ENCODE measurements around the gene TTLL11. TPM values are rescaled to one million over a fixed set of nuclear protein-coding genes. Genes with fewer than 3 reads are reported as not detected.

Gene TTLL11
- total and polyA plus RNA-seq, 4 donors = 3.6 to 7.8 (median 5.9) TPM

DNA sequence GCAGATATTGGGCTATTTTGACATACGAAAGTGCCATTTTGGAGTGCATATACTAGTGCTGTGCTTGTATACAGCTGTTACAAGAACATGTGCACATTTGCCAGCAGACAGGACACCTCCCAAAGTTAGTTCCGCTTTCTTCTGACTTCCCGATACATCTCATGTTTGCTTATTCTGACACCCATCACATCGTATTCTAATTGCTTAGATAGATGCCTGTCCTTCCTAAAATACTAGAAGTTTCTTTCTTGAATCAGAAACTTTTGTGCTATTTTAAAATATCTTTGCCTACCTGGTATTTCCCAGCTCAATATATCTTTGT is 177.8 kb downstream of the TTLL11 start:
- TF ChIP-seq, protein P1, sequence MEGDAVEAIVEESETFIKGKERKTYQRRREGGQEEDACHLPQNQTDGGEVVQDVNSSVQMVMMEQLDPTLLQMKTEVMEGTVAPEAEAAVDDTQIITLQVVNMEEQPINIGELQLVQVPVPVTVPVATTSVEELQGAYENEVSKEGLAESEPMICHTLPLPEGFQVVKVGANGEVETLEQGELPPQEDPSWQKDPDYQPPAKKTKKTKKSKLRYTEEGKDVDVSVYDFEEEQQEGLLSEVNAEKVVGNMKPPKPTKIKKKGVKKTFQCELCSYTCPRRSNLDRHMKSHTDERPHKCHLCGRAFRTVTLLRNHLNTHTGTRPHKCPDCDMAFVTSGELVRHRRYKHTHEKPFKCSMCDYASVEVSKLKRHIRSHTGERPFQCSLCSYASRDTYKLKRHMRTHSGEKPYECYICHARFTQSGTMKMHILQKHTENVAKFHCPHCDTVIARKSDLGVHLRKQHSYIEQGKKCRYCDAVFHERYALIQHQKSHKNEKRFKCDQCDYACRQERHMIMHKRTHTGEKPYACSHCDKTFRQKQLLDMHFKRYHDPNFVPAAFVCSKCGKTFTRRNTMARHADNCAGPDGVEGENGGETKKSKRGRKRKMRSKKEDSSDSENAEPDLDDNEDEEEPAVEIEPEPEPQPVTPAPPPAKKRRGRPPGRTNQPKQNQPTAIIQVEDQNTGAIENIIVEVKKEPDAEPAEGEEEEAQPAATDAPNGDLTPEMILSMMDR (IDR thresholded peaks at IDR 0.05; ENCODE audit: control extremely low read depth, extremely low read depth) = no peak
- Histone ChIP-seq H3K27me3 (ENCODE audit: control insufficient read depth in 3 of 3, insufficient read depth in 3 of 3, low read length in 2 of 3) (no peaks in the 10 kb centered on the region), H3K9me3 (ENCODE audit: control insufficient read depth in 4 of 4, insufficient read depth in 3 of 4, low read length in 3 of 4) (no peaks in the 10 kb centered on the region), H3K4me3 (no peak overlapping the region), H3K4me1 (ENCODE audit: control insufficient read depth in 5 of 5, insufficient read depth in 5 of 5, low read length in 5 of 5) (peaks cover 0 to 3% (median 0%) of the 10 kb centered on the region in 5 donors), H3K27ac (ENCODE audit: low read depth in 1 of 2, low read length in 1 of 2) (no peak overlapping the region), H3K36me3 (ENCODE audit: control insufficient read depth in 4 of 4, insufficient read depth in 4 of 4, low read length in 4 of 4) (peaks cover 0 to 4% (median 0%) of the 10 kb centered on the region in 4 donors), H3K9ac (ENCODE audit: insufficient read depth in 1 of 2, low read length in 2 of 2) (no peak overlapping the region)
- DNase-seq (no peak), ATAC-seq (ENCODE audit: insufficient read depth, low FRiP score) (no peak)
- 82 to 89% methylated on average over 4 of the region's 4 CpGs for WGBS, 2 donors

DNA sequence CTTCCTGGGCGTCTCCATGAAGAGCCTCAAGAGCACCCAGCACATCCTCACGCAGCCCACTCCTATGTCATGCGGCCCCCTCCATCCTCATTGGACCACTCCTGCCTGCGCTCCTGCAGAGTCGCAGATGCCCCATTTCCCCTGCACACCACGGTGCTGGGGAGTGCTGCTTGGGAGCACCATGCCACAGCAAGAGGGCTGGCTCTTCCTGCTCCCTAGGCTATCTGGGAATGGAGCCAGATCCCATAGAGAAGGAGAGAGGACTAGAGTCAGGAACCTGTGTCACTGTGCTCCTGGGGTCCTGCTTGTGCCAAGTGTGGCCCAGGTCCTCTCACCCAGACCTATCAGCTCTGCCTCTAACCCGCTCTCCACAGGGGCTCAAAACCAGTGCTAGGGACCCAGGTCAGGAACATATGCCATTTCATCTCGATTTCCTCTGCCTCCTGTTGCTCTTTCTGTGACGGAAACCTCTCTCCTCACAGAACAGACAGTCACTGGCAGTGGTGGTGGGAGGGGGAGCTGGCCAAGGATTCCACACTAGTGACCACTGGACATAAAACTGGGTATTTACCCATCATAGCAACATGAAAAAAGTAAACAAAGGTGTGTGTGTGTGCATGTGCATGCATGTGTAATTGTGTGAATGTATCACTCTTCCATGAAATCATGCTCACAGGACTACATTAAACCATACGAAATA is 178.4 kb downstream of the TTLL11 start:
- H3K36me3 ChIP-seq (ENCODE audit: control insufficient read depth in 4 of 4, insufficient read depth in 4 of 4, low read length in 4 of 4) = peaks cover 0 to 4% (median 0%) of the 10 kb centered on the region in 4 donors
- H3K27ac ChIP-seq (ENCODE audit: low read depth in 1 of 2, low read length in 1 of 2) = no peak overlapping the region
- H3K4me3 ChIP-seq = no peak overlapping the region
- H3K27me3 ChIP-seq (ENCODE audit: control insufficient read depth in 3 of 3, insufficient read depth in 3 of 3, low read length in 2 of 3) = no peaks in the 10 kb centered on the region
- H3K9me3 ChIP-seq (ENCODE audit: control insufficient read depth in 4 of 4, insufficient read depth in 3 of 4, low read length in 3 of 4) = no peaks in the 10 kb centered on the region
- peaks cover 0 to 3% (median 0%) of the 10 kb centered on the region in 5 donors for H3K4me1 ChIP-seq (ENCODE audit: control insufficient read depth in 5 of 5, insufficient read depth in 5 of 5, low read length in 5 of 5)
- no peak overlapping the region for H3K9ac ChIP-seq (ENCODE audit: insufficient read depth in 1 of 2, low read length in 2 of 2)
- DNase-seq = no peak
- 83 to 87% methylated on average over 10 of the region's 10 CpGs for WGBS, 2 donors
- TF ChIP-seq, protein P1 (IDR thresholded peaks at IDR 0.05; ENCODE audit: control extremely low read depth, extremely low read depth) = no peak
- ATAC-seq (ENCODE audit: insufficient read depth, low FRiP score) = no peak

GRCh38 chr9:121914017-121914595 is 179.0 kb downstream of the TTLL11 start:
- WGBS, 2 donors = 83 to 90% methylated on average over 6 of the region's 6 CpGs
- peaks cover 0 to 3% (median 0%) of the 10 kb centered on the region in 5 donors for H3K4me1 ChIP-seq (ENCODE audit: control insufficient read depth in 5 of 5, insufficient read depth in 5 of 5, low read length in 5 of 5)
- H3K9me3 ChIP-seq (ENCODE audit: control insufficient read depth in 4 of 4, insufficient read depth in 3 of 4, low read length in 3 of 4) = no peaks in the 10 kb centered on the region
- H3K4me3 ChIP-seq = no peak overlapping the region
- ATAC-seq (ENCODE audit: insufficient read depth, low FRiP score) (no peak), DNase-seq (no peak)
- no peak overlapping the region for H3K9ac ChIP-seq (ENCODE audit: insufficient read depth in 1 of 2, low read length in 2 of 2)
- H3K27me3 ChIP-seq (ENCODE audit: control insufficient read depth in 3 of 3, insufficient read depth in 3 of 3, low read length in 2 of 3) = no peaks in the 10 kb centered on the region
- peaks cover 0 to 4% (median 0%) of the 10 kb centered on the region in 4 donors for H3K36me3 ChIP-seq (ENCODE audit: control insufficient read depth in 4 of 4, insufficient read depth in 4 of 4, low read length in 4 of 4)
- H3K27ac ChIP-seq (ENCODE audit: low read depth in 1 of 2, low read length in 1 of 2) = no peak overlapping the region
- TF ChIP-seq, protein P1 (IDR thresholded peaks at IDR 0.05; ENCODE audit: control extremely low read depth, extremely low read depth) = no peak
